Stimulated activated effector memory CD8-positive, alpha-beta T cell treated with anti-CD3 and anti-CD28 coated beads, Interleukin-12 subunit alpha, Interleukin-12 subunit beta, amount 100 ng/mL, for 72 hours (primary cell): ENCODE measurements around the gene MAJIN.
"Not testable (repeated sequence)": the region's sequence is repeated elsewhere in the genome, so short reads cannot be mapped to it uniquely, and the experiment has no call there.

Source experiments
- ATAC-seq: fragments of 150-1000 bp; cut with Tn5 transposase; 2 replicates; pipeline ENCODE4 v1.10.0; 2021
- DNase-seq, 2 donors: peaks; one replicate each; pipeline ENCODE4 v3.0.0; 2021 to 2022; ENCODE audit warnings: low spot score in 2 of 2
- H3K27ac Mint-ChIP-seq: one replicate; pipeline ENCODE4 v1.8.0; 2022; ENCODE audit warnings: mild to moderate bottlenecking, mixed read lengths
- H3K36me3 Mint-ChIP-seq: one replicate; pipeline ENCODE4 v1.8.0; 2022; ENCODE audit warnings: mild to moderate bottlenecking, mixed read lengths
- H3K4me1 Mint-ChIP-seq: one replicate; pipeline ENCODE4 v1.8.0; 2022; ENCODE audit warnings: mixed read lengths
- H3K4me3 Mint-ChIP-seq: one replicate; pipeline ENCODE4 v1.8.0; 2022; ENCODE audit warnings: mild to moderate bottlenecking, mixed read lengths
- H3K9me3 Mint-ChIP-seq: one replicate; pipeline ENCODE4 v1.8.0; 2022; ENCODE audit warnings: mixed read lengths

The MAJIN gene, protein sequence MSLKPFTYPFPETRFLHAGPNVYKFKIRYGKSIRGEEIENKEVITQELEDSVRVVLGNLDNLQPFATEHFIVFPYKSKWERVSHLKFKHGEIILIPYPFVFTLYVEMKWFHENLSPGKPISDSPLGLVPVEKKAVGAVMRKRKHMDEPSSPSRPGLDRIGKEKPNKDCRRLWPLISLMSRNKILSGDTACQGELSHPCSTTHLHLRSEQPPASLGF

GRCh38 chr11:64971421-64972233 is at the start of gene MAJIN:
Gene MAJIN (minus strand): TSS chr11:64972108. CDS start chr11:64959405, 12,703 bp downstream.
- ATAC-seq = peak; percentile 64
- Mint-ChIP-seq H3K4me3 (peak within 1 kb of the TSS; percentile 55), H3K4me1 (peaks cover 37% of the 10 kb centered on the region), H3K9me3 (no peaks in the 10 kb centered on the region), H3K36me3 (no peaks in the 10 kb centered on the region), H3K27ac (peak within 1 kb of the TSS; percentile 84)
- peak; percentile 74 to 81 for DNase-seq

GRCh38 chr11:65021509-65021908 is 49.6 kb upstream of the MAJIN start:
- no peaks in the 10 kb centered on the region for H3K9me3 Mint-ChIP-seq
- no peak overlapping the region for H3K4me3 Mint-ChIP-seq
- no peak overlapping the region for H3K27ac Mint-ChIP-seq
- H3K36me3 Mint-ChIP-seq = peaks cover 26% of the 10 kb centered on the region
- DNase-seq (no peak), ATAC-seq (no peak)
- H3K4me1 Mint-ChIP-seq = peaks cover 9% of the 10 kb centered on the region

GRCh38 chr11:65021003-65021402 is 49.1 kb upstream of the MAJIN start:
- Mint-ChIP-seq H3K36me3 (peaks cover 26% of the 10 kb centered on the region), H3K4me1 (peaks cover 14% of the 10 kb centered on the region), H3K9me3 (no peaks in the 10 kb centered on the region), H3K4me3 (no peak overlapping the region), H3K27ac (no peak overlapping the region)
- DNase-seq = no peak
- no peak for ATAC-seq

GRCh38 chr11:65019824-65020223 is 47.9 kb upstream of the MAJIN start:
- peak overlapping the region; percentile 23 for H3K27ac Mint-ChIP-seq
- DNase-seq = no peak
- peaks cover 26% of the 10 kb centered on the region for H3K36me3 Mint-ChIP-seq
- no peak overlapping the region for H3K4me3 Mint-ChIP-seq
- no peak for ATAC-seq
- no peaks in the 10 kb centered on the region for H3K9me3 Mint-ChIP-seq
- peaks cover 22% of the 10 kb centered on the region for H3K4me1 Mint-ChIP-seq

DNA sequence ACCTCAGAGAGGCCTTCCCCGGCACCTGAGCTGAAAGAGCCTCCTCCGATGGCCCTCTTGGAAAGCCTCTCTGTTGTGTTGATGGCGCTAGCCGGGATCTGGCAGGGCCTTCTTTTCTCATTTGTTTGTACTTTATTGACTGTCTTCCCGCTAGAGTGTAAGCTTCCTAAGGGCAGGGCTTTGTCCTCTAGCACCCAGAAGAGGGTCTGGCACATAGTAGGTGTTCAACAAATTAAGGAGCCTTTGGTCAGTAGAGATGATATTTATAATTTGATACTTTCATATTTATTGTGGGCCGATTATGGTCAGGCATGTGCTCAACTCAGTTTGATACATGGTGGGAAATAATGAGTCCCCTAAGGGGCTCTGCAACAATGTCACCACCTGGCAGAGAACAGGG is 46.0 kb upstream of the MAJIN start:
- DNase-seq (no peak), ATAC-seq (no peak)
- Mint-ChIP-seq H3K9me3 (no peaks in the 10 kb centered on the region), H3K4me1 (peaks cover 29% of the 10 kb centered on the region), H3K36me3 (peaks cover 31% of the 10 kb centered on the region), H3K4me3 (no peak overlapping the region), H3K27ac (no peak overlapping the region)

DNA sequence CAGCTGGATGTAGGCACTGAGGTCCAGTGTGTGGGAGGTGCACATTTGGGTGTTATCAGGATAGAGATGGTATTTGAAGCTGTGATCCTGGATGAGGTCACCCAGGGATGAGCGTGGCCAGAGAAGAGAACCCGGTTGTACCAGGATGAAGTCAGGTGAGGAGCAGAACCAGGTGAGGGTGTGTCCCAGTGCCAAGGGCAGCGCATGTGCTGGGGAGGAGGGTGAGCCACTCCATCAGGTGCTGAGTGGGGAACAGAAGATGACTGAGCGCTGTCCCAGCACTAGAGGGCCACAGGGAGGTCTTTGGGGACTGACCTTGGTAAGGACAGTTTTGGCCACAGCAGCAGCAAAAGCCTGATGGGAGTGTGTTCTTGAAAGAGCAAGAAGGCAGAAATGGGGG is 44.8 kb upstream of the MAJIN start:
- ATAC-seq = no peak
- Mint-ChIP-seq H3K4me3 (no peak overlapping the region), H3K4me1 (peaks cover 32% of the 10 kb centered on the region), H3K36me3 (peaks cover 31% of the 10 kb centered on the region), H3K27ac (peak overlapping the region; percentile 84), H3K9me3 (no peaks in the 10 kb centered on the region)
- DNase-seq = no peak

- ATAC-seq = no peak
- DNase-seq = no peak
- peaks cover 32% of the 10 kb centered on the region for H3K4me1 Mint-ChIP-seq
- H3K36me3 Mint-ChIP-seq = peaks cover 22% of the 10 kb centered on the region
- peak overlapping the region; percentile 96 for H3K27ac Mint-ChIP-seq
- H3K4me3 Mint-ChIP-seq = peak overlapping the region; percentile 82
- H3K9me3 Mint-ChIP-seq = no peaks in the 10 kb centered on the region
These were observed 42.9 kb upstream of the MAJIN start for GRCh38 chr11:65014726-65015227.

- peak; percentile 86 to 95 for DNase-seq
- peaks cover 15% of the 10 kb centered on the region for H3K36me3 Mint-ChIP-seq
- peak within 1 kb of the TSS; percentile 82 for H3K4me3 Mint-ChIP-seq
- H3K4me1 Mint-ChIP-seq = peaks cover 32% of the 10 kb centered on the region
- peak; percentile 85 for ATAC-seq
- H3K27ac Mint-ChIP-seq = peak within 1 kb of the TSS; percentile 96
- no peaks in the 10 kb centered on the region for H3K9me3 Mint-ChIP-seq
These were observed 42.2 kb upstream of the MAJIN start, which contains the start of gene ARL2 for GRCh38 chr11:65013888-65014725. Gene ARL2 (plus strand): TSS chr11:65014160. CDS start chr11:65014208, 48 bp downstream.

- Mint-ChIP-seq H3K4me3 (peak overlapping the region; percentile 82), H3K36me3 (peaks cover 11% of the 10 kb centered on the region), H3K27ac (peak overlapping the region; percentile 96), H3K9me3 (no peaks in the 10 kb centered on the region), H3K4me1 (peaks cover 32% of the 10 kb centered on the region)
- ATAC-seq = peak; percentile 92
- DNase-seq = peak; percentile 84 to 95
These were observed 41.4 kb upstream of the MAJIN start for GRCh38 chr11:65013130-65013887.

DNA sequence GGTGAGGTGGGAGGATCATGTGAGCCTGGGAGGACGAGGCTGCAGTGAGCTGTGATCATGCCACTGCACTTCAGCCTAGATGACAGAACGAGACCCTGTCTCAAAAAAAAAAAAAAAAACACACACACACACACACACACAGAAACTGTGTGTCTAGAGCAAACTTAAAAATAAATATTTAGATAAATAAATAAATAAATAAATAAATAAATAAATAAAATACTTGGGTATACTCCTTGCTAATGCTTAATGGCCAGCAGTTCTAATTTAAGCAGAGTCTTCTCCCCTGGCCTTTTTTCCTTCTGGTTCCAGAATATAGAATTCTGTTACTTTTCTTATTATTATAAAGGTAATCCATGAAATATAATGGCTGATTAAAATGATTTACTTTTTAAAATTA is 37.0 kb upstream of the MAJIN start:
- Mint-ChIP-seq H3K4me3 (no peak overlapping the region), H3K4me1 (peaks cover 10% of the 10 kb centered on the region), H3K27ac (no peak overlapping the region), H3K9me3 (no peaks in the 10 kb centered on the region), H3K36me3 (peaks cover 5% of the 10 kb centered on the region)
- ATAC-seq (no peak), DNase-seq (no peak)

- H3K9me3 Mint-ChIP-seq = no peaks in the 10 kb centered on the region
- ATAC-seq (no peak), DNase-seq (no peak)
- no peak overlapping the region for H3K27ac Mint-ChIP-seq
- no peaks in the 10 kb centered on the region for H3K36me3 Mint-ChIP-seq
- peaks cover 4% of the 10 kb centered on the region for H3K4me1 Mint-ChIP-seq
- H3K4me3 Mint-ChIP-seq = no peak overlapping the region
These were observed 36.1 kb upstream of the MAJIN start for GRCh38 chr11:65008016-65008415.

GRCh38 chr11:65003968-65004367 is 32.1 kb upstream of the MAJIN start:
- H3K9me3 Mint-ChIP-seq, DNase-seq, ATAC-seq, H3K4me1 Mint-ChIP-seq, H3K4me3 Mint-ChIP-seq, H3K27ac Mint-ChIP-seq, H3K36me3 Mint-ChIP-seq: not testable (repeated sequence)

DNA sequence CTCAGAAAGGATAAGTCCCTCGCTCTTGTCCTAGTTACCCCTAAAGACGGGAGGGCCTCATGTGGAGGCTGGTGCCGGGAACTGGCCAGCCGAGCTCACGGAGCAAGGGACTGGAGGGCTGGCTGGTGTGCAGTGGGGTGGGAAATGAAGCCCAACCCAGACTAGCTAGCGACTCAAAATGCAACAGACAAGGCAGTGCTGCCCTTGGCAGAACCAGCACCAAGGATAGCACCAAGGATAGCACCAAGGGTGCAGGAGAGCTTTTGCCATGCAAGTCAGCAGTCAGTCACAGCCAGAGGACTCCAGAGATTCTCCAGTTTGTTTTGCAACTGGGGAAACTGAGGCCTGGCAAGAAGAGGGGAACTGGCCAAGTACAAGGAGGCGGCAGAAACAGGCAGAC is 31.4 kb upstream of the MAJIN start:
- H3K27ac Mint-ChIP-seq = no peak overlapping the region
- peaks cover 8% of the 10 kb centered on the region for H3K4me1 Mint-ChIP-seq
- H3K36me3 Mint-ChIP-seq = no peaks in the 10 kb centered on the region
- H3K9me3 Mint-ChIP-seq = no peaks in the 10 kb centered on the region
- no peak for ATAC-seq
- no peak for DNase-seq
- H3K4me3 Mint-ChIP-seq = no peak overlapping the region

DNA sequence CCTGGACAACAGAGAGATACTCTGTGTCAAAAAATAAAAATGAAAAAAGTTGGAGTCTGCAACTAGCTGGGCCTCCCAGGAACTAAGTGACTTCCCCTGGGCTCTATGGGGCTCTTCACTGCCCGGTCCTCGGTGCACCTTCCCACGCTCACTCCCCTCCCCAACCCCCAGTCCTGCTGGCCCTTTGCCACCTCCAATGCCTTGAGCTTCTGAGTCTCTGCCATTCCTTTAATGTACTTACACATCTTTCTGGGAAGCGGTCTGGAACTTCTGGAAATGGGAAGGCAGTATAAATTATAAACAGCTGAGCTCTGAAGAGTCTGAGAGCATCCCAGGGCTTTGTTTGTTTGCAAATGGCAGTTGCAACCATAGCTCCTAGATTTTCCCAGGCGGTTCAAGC is 30.8 kb upstream of the MAJIN start:
- Mint-ChIP-seq H3K4me1 (peaks cover 11% of the 10 kb centered on the region), H3K27ac (no peak overlapping the region), H3K36me3 (no peaks in the 10 kb centered on the region), H3K4me3 (no peak overlapping the region), H3K9me3 (no peaks in the 10 kb centered on the region)
- DNase-seq (no peak), ATAC-seq (no peak)
